PFSK-1 (cell line): Measurements from ENCODE around the gene SETDB2.

Source experiments
- FOXP2 ChIP-seq: optimal IDR thresholded peaks from 2 replicates; pipeline ENCODE3; 2011; ENCODE audit warnings: borderline replicate concordance, control low read depth, inconsistent platforms; ENCODE audit not compliant: insufficient read depth; ENCODE audit errors: extremely low read length, extremely low read depth
- POLR2AphosphoS5 ChIP-seq: IDR thresholded peaks from 2 replicates; pipeline ENCODE4 v1.6.1; 2012; ENCODE audit warnings: low read depth, mild to moderate bottlenecking, control low read depth, low read length, moderate library complexity
- REST ChIP-seq, 2 experiments: IDR thresholded peaks; 2 replicates each; pipeline versions ENCODE4 v1.6.1 to v1.8.0; 2011 to 2012; ENCODE audit warnings: low read depth in 2 of 2, low read length in 2 of 2, control low read depth in 1 of 2, inconsistent platforms in 1 of 2, mild to moderate bottlenecking in 1 of 2, moderate library complexity in 1 of 2; ENCODE audit not compliant: insufficient read depth in 1 of 2
- SIN3A ChIP-seq: IDR thresholded peaks from 2 replicates; pipeline ENCODE4 v1.6.1; 2012; ENCODE audit warnings: mild to moderate bottlenecking, low read length, moderate library complexity, borderline replicate concordance; ENCODE audit not compliant: insufficient read depth
- TAF1 ChIP-seq: IDR thresholded peaks from 2 replicates; pipeline ENCODE4 v1.6.1; 2012; ENCODE audit warnings: low read length, control low read depth, borderline replicate concordance; ENCODE audit not compliant: insufficient read depth

GRCh38 chr13:49533011-49533410 is 88.9 kb downstream of the SETDB2 start:
- no peak for TF ChIP-seq TAF1
- no peak for TF ChIP-seq POLR2AphosphoS5
- TF ChIP-seq REST (IDR thresholded peaks at IDR 0.05; ENCODE audit: insufficient read depth in 1 of 2, low read depth in 2 of 2, low read length in 2 of 2) = no peak
- TF ChIP-seq SIN3A = no peak
- TF ChIP-seq FOXP2 = no peak
